HFF-Myc (cell line): Measurements from ENCODE around the gene KBTBD8.

Experiments
- DNase-seq: peaks from one replicate; pipeline ENCODE4 v3.0.0-alpha.2; 2011; ENCODE audit warnings: low read depth; ENCODE audit errors: extremely low read depth
- H3K4me3 ChIP-seq: replicated peaks from 2 replicates; pipeline ENCODE4 v1.5.1; 2011; ENCODE audit warnings: low read depth, mild to moderate bottlenecking, control low read depth, low read length
- TF ChIP-seq, protein P1 (sequence below): IDR thresholded peaks from 2 replicates; pipeline ENCODE4 v1.5.1; 2012; ENCODE audit warnings: mild to moderate bottlenecking, low read depth, low read length, control low read depth; ENCODE audit errors: missing control alignments

KBTBD8 gene

DNA sequence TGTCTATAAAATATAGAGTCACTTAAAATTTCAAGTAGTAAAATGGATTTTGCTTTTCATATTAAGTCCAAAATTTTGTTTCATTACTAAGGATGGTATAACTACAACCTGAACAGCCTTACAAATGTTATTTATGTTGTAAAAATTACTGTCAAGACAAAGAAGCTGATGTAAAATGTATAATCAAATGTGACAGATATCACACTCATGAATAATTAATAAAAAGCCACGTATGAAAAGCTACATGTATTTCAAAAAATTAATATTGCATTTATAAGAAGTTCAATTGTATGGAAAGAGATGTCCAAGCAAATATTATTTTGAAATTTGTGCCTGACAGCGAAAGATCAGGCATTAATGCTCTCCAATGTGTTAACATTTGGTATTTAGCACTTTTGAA, 48.9 kb downstream of the KBTBD8 start:
- no peak overlapping the region for H3K4me3 ChIP-seq
- TF ChIP-seq, protein P1, sequence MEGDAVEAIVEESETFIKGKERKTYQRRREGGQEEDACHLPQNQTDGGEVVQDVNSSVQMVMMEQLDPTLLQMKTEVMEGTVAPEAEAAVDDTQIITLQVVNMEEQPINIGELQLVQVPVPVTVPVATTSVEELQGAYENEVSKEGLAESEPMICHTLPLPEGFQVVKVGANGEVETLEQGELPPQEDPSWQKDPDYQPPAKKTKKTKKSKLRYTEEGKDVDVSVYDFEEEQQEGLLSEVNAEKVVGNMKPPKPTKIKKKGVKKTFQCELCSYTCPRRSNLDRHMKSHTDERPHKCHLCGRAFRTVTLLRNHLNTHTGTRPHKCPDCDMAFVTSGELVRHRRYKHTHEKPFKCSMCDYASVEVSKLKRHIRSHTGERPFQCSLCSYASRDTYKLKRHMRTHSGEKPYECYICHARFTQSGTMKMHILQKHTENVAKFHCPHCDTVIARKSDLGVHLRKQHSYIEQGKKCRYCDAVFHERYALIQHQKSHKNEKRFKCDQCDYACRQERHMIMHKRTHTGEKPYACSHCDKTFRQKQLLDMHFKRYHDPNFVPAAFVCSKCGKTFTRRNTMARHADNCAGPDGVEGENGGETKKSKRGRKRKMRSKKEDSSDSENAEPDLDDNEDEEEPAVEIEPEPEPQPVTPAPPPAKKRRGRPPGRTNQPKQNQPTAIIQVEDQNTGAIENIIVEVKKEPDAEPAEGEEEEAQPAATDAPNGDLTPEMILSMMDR, result no peak
- DNase-seq, result no peak

DNA sequence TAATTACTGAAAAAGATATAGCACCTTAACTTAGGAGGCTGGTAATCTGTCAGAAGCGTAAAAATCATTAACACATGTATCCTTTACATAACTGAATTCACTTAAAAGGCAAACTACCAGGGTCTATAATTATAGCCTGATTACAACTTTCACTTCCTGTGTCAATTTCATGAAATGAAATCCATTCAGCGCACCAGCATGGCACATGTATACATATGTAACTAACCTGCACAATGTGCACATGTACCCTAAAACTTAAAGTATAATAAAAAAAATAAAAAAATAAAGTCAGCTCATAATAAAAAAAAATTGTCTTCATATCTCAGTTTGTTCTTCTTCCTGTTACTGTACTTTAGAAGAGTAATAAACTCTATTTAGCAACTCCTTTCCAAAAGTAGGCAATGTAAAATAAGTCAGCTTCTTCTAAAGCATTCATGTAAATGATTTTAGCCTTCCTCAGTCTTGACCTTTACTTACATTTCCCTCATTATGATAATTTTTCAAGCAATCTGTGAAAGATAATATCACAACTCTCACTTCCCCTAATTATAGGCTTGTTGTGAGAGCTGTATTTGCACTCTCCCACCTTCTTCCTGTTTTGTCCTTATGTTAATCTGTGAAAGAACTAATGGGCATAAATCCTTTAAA, 50.1 kb downstream of the KBTBD8 start:
- DNase-seq, result no peak
- TF ChIP-seq, protein P1, result no peak
- H3K4me3 ChIP-seq, result no peak overlapping the region

DNA sequence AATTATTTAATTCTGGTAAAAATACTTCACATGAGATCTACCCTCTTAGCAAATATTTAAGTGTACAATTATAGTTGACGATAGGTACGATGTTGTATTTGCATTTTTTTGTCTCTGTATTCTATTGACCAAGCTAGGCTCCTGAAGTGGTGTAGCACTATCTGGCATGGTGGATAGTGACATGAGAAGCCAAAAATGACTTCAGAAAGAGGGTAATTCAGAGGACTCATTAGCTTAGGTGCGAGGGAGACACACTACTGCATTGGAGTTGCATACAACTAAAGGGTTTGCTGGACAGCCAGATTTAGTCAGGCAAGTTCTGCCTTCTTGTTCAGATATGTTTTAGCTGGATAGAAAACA, 50.6 kb downstream of the KBTBD8 start:
- TF ChIP-seq, protein P1, result no peak
- DNase-seq, result no peak
- no peak overlapping the region for H3K4me3 ChIP-seq

DNA sequence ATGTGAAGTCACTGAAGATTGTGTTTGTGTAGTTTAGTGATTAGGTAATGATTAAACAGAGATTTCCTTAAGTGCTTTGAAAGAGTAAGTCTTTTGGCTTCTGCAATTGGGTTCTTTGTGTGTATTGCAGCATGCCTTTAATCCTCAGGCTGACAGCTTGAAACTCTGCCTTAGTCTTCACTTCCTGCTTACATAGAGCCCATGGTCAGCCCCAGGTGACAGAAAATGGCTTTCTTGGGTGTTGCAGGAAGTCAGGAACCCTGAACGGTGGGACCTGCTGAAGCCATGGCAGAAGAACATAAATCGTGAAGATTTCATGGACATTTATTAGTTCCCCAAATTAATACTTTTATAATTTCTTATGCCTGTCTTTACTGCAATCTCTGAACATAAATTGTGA, 61.3 kb downstream of the KBTBD8 start:
- no peak for DNase-seq
- TF ChIP-seq, protein P1, result no peak

More for the DNA sequence above, 61.3 kb downstream of the KBTBD8 start:
- H3K4me3 ChIP-seq, result no peak overlapping the region
